RWPE1 (cell line): ENCODE measurements around the gene PKN3.
A peak's percentile ranks its signal among the peaks of the same experiment; 100 is the strongest.

Source experiments
- CTCF ChIA-PET: fragments of 350-600 bp; sonication (Branson Sonifier 250); formaldehyde crosslinking; extraction: SDS; loops from one replicate; lab custom pipeline; 2021; lab: Yijun Ruan, JAX
- POLR2A ChIA-PET: fragments of 400-600 bp; formaldehyde crosslinking; extraction: SDS; loops from one replicate; lab custom pipeline; 2020; ENCODE audit warnings: antibody characterized with exemption; ENCODE audit not compliant: low non-redundant PET; lab: Yijun Ruan, JAX
- DNase-seq: peaks from one replicate; pipeline ENCODE4 v3.0.0; 2012; ENCODE audit warnings: low spot score
- H3K27ac ChIP-seq: fragments of 450-650 bp; 2 replicates; pipeline ENCODE4 v1.5.1; 2017
- CTCF ChIP-seq: fragments of 450-650 bp; conservative IDR thresholded peaks from 2 replicates; pipeline ENCODE4 v1.5.1; 2017; ENCODE audit warnings: low read depth, mild to moderate bottlenecking

PKN3 gene

DNA sequence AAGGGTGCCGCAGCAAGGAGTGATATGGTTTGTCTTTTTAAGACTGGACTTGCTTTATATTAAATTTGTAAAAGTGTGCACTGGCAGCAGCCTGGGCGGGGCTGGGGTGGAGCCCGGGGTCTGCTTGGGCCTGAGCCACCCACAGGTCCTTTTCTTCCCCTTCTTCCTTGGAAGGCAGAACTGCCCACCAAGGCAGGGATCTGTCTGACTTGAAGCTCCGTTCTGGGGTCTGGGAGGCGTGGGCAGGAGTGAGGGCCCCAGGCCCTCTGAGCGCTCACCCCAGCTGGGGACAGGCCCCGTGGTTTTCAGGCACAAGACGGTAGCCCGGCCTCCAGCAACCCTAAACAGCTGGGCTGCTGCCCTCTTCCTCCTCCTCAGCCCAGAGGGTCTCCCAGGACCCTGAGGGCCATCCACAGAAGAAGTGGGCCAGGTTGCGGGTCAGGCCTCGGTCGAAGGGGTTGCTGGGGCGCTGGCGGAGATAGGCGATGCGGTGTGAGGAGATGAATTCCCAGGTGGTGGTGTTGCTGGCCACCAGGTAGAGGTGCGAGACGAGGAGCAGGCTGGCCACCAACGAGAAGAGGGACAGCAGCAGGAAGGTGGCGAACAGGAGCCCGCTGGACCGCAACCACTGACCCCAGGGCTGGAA, 18.7 kb downstream of the PKN3 start:
- ChIA-PET CTCF (interaction anchor here (0.5 to 0.7 kb wide), 2 partner anchors 28 to 155 kb away, joined by 3 to 5 read pairs; no protein-coding TSS in a partner anchor), POLR2A (no interaction called here)
- peak overlapping the region; percentile 82 for H3K27ac ChIP-seq
- TF ChIP-seq CTCF = no peak
- DNase-seq = no peak

DNA sequence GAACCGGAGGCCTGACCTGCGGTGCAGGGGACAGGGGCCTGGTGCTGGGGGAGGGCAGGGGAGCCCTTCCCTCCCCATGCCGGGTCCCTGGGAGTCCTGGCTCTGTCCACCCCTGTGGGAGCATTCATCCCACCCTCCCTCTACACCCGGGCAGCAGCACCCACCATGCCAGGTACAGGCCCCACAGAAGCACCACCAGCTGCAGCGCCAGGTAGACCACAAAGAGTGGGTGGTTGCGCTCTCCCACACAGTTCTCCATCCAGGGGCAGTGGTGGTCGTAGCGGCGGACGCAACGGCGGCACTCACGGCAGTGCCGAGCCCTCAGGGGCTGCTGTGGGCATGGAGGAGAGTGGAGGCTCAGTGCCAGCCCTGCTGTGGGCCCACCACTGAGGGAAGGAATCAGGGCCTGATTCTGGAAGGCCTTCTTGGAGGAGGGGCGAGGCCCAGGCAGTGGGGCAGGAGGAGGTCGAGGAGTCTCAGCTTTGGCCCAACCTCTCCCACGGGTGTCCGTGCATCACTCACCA, 19.2 kb downstream of the PKN3 start:
- POLR2A ChIA-PET = no interaction called here

GRCh38 chr9:128722380-128723351, 20.4 kb downstream of the PKN3 start:
- POLR2A ChIA-PET = interaction anchor here (0.6 kb wide), 1 partner anchor 858 kb away, joined by 3 read pairs; no protein-coding TSS in a partner anchor
- no peak for DNase-seq
- peak overlapping the region; percentile 82 for H3K27ac ChIP-seq

More for the DNA sequence above, 19.2 kb downstream of the PKN3 start:
- CTCF ChIA-PET = interaction anchor here (0.5 kb wide), 1 partner anchor 154 kb away, joined by 3 read pairs; no protein-coding TSS in a partner anchor
- H3K27ac ChIP-seq = peak overlapping the region; percentile 82
- no peak for DNase-seq
- no peak for TF ChIP-seq CTCF

GRCh38 chr9:128723352-128723865, 21.1 kb downstream of the PKN3 start:
- peak; percentile 45 for DNase-seq
- TF ChIP-seq CTCF = no peak
- peak overlapping the region; percentile 82 for H3K27ac ChIP-seq
- ChIA-PET POLR2A (interaction anchor here (1.1 kb wide), 2 partner anchors 17 to 39 kb away, joined by 3 to 4 read pairs; no protein-coding TSS in a partner anchor), CTCF (interaction anchor here (0.6 to 2.5 kb wide), 4 partner anchors 10 to 200 kb away, joined by 3 to 16 read pairs (median 4); partner anchors contain the start of genes ENDOG and PKN3)

More at GRCh38 chr9:128722380-128723351, 20.4 kb downstream of the PKN3 start:
- TF ChIP-seq CTCF = no peak
- CTCF ChIA-PET = interaction anchor here (0.6 to 2.5 kb wide), 4 partner anchors 11 to 598 kb away, joined by 4 to 16 read pairs (median 6); partner anchors contain the start of gene ENDOG

DNA sequence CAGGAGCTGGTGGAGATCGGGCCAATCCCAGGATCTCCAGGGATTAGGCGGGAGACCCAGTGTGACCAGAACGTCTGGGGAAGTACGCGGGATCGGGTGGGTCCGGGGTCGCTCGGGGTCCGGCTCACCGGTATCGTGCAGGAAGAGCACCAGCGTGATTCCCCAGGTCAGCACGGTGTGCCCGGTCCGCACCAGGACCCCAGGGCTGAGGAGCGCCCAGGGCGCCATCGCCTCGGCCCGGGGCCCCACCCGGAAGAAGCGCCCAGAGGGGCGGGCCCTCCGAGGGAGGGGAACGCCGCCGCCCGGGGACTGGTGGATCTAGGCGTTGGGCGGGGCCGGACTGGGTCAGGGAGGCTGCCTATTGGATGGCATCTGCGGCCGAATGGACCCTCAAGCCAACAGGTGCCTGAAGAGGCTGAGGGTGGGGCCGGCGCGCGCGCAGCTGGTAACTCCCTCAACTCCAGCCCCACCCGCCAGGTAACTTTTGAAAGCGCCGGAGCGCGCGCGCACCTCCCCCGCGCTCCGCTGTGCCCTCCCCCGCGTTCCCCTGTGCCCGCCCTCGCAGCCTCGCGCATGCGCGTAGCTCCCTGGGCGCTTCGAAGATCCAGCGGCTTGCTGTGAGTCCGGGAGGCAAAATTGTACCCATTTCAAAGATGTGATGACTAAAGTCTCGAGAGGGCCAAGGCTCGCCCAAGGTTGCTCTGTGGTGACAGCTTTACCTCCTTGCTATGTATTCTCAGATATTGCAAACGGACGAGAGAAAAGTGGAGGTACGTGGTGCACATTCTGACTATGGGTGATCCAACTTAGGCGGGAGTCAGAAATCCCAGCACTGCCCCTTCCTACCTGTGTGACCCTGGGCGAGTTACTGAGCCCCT, 21.8 kb downstream of the PKN3 start, which contains the start of gene ZDHHC12:
TSS of gene ZDHHC12 (minus strand) at position 262 of the 878 bp plus-strand sequence. CDS start at position 228, 34 bp downstream.
- DNase-seq = peak; percentile 100
- ChIA-PET CTCF (interaction anchor here (0.6 to 2.5 kb wide), 7 partner anchors 9 to 199 kb away, joined by 3 to 16 read pairs (median 3); partner anchors contain the start of genes ENDOG and PKN3), POLR2A (interaction anchor here (0.7 to 1.2 kb wide), 4 partner anchors 18 to 40 kb away, joined by 3 to 4 read pairs (median 3); no protein-coding TSS in a partner anchor)
- H3K27ac ChIP-seq = peak within 1 kb of the TSS; percentile 82
- no peak for TF ChIP-seq CTCF
